ENCODE data around the gene DDA1.

DNA sequence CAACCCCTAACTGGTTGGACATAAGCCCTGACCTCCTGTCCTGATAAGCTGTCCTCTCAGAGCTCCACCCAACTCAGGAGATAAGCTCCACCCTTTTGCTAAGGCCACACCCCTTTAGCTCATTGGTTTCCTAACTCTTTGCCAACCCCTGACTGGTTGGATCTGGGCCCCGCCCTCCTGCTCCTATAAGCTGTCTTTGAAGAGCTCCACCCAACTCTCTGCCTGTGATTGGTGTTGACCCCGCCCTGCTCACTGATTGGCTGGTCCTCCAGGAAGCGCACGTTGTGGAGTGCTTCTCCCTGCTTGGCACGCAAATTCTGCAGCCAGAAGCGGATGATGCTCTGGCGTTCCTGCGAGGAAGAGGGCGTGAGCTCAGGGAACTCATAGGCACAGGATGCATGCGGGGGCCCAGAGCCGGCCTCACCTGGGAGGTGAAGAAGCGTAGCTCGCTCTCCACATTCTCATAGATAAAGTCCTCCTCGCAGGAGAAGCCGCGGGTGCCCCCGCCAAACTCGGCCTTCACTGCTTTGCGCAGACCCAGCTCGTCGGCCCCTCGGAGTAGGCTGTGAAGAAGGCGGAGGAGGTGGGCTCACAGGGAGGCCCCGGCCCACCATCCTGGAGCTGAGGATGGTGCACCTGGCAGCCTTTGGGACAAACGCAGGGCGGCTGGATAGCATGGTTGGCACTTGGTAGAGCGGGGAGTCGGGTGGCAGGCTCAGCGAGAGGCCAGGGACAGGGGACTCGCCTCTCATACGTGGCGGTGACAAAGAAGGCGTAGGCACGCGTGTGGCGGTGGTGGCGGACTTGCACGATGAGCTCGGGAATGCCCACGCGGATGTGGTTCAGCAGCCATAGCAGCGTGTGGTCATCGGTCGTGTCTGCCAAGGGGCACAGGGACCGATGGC, 23.6 kb downstream of the DDA1 start:
- TF ChIP-seq POLR2AphosphoS5 (IDR thresholded peaks at IDR 0.05) = no peak
- no peak for TF ChIP-seq POLR2A (IDR thresholded peaks at IDR 0.05)
- TF ChIP-seq, protein P1, sequence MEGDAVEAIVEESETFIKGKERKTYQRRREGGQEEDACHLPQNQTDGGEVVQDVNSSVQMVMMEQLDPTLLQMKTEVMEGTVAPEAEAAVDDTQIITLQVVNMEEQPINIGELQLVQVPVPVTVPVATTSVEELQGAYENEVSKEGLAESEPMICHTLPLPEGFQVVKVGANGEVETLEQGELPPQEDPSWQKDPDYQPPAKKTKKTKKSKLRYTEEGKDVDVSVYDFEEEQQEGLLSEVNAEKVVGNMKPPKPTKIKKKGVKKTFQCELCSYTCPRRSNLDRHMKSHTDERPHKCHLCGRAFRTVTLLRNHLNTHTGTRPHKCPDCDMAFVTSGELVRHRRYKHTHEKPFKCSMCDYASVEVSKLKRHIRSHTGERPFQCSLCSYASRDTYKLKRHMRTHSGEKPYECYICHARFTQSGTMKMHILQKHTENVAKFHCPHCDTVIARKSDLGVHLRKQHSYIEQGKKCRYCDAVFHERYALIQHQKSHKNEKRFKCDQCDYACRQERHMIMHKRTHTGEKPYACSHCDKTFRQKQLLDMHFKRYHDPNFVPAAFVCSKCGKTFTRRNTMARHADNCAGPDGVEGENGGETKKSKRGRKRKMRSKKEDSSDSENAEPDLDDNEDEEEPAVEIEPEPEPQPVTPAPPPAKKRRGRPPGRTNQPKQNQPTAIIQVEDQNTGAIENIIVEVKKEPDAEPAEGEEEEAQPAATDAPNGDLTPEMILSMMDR (IDR thresholded peaks at IDR 0.05) = no peak

Measured in transverse colon (tissue), 4 donors.